Measurements from ENCODE around the gene FTO. TPM values are rescaled to one million over a fixed set of nuclear protein-coding genes. Genes with fewer than 3 reads are reported as not detected.
"Not testable (repeated sequence)": the region's sequence is repeated elsewhere in the genome, so short reads cannot be mapped to it uniquely, and the experiment has no call there.

FTO gene
- total RNA-seq, 4 donors from 2014 or later = 29.0 to 64.1 (median 48.1) TPM

DNA sequence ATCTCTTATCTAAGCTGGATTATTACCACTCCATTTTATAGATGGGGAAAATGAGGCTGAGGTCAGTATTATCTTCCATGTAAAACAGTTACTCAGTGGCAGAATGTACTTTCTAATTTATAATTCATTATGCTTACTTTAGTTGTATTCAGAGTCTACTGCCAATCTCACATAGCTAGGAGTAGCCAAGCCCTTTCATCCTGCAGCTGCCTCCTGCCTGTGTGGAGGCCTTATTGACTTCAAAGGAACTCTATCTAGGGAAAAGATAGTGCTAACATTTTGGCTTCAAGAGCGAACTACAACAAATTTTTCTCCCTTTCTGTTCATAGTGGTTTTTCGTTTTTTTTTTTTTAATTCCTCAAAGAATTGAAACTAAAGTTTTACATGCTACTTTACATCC is 13.2 kb upstream of the FTO start:
- WGBS, 2 donors = 91 to 94% methylated on average over 2 of the region's 2 CpGs
- H3K4me1 ChIP-seq = no peaks in the 10 kb centered on the region
- TF ChIP-seq POLR2A (IDR thresholded peaks at IDR 0.05) = no peak
- TF ChIP-seq, protein P1, sequence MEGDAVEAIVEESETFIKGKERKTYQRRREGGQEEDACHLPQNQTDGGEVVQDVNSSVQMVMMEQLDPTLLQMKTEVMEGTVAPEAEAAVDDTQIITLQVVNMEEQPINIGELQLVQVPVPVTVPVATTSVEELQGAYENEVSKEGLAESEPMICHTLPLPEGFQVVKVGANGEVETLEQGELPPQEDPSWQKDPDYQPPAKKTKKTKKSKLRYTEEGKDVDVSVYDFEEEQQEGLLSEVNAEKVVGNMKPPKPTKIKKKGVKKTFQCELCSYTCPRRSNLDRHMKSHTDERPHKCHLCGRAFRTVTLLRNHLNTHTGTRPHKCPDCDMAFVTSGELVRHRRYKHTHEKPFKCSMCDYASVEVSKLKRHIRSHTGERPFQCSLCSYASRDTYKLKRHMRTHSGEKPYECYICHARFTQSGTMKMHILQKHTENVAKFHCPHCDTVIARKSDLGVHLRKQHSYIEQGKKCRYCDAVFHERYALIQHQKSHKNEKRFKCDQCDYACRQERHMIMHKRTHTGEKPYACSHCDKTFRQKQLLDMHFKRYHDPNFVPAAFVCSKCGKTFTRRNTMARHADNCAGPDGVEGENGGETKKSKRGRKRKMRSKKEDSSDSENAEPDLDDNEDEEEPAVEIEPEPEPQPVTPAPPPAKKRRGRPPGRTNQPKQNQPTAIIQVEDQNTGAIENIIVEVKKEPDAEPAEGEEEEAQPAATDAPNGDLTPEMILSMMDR (IDR thresholded peaks at IDR 0.05) = no peak
- no peak overlapping the region for H3K27ac ChIP-seq
- no peaks in the 10 kb centered on the region for H3K9me3 ChIP-seq
- no peak overlapping the region for H3K4me3 ChIP-seq
- H3K27me3 ChIP-seq = no peaks in the 10 kb centered on the region
- intact Hi-C loops (cut with DNase I) = no loop called here
- DNase-seq = no peak
- H3K36me3 ChIP-seq = peaks cover 0 to 25% (median 0%) of the 10 kb centered on the region in 3 donors

DNA sequence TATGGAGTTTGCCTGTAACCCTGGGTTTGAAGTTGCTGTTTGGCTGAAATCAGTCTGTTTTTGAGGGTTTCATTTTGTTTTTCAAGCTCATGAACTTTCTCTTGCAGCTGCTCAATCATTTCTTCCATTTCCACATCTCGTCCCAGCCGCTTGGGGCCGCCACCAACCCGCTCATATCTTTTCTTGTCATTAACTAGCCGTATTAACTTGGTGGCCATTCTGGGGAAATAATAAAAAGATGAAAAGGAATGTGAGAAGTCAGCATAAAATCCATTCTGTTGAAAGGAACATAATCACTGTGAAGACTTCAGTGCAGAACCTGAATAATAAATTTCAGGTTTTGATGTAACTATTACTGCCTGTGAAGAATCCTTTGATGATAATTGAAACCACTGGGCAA is 11.8 kb upstream of the FTO start:
- 82 to 89% methylated on average over 5 of the region's 5 CpGs for WGBS, 2 donors

DNA sequence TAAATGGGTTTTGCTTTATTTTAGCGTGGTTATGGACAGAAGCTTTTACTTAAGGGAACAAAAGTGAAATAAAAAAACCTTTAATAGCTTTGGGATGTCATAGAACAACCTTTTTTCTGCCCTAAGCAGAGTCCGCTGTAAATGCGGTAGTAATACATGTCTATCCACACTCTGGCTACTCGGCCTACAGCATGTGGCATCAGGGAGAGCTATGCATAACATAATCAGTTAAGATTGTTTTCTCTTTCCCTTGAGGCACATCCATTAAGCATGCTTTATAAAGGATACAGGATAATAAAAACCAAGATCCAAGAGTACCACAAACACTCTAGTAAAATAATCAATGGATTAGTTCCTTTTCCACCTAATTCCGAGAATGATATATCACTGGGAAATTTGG is 10.6 kb upstream of the FTO start:
- intact Hi-C loops (cut with DNase I) = no loop called here
- Histone ChIP-seq H3K4me3 (no peak overlapping the region), H3K27me3 (no peaks in the 10 kb centered on the region), H3K4me1 (no peaks in the 10 kb centered on the region), H3K27ac (no peak overlapping the region), H3K36me3 (peaks cover 0 to 18% (median 0%) of the 10 kb centered on the region in 3 donors), H3K9me3 (no peaks in the 10 kb centered on the region)
- DNase-seq = no peak
- WGBS, 2 donors = 91 to 92% methylated on average over 5 of the region's 5 CpGs
- no peak for TF ChIP-seq POLR2A (IDR thresholded peaks at IDR 0.05)
- TF ChIP-seq, protein P1 (IDR thresholded peaks at IDR 0.05) = no peak

More for the DNA sequence above, 11.8 kb upstream of the FTO start:
- DNase-seq = no peak
- peaks cover 0 to 18% (median 0%) of the 10 kb centered on the region in 3 donors for H3K36me3 ChIP-seq
- TF ChIP-seq, protein P1 (IDR thresholded peaks at IDR 0.05) = no peak
- TF ChIP-seq POLR2A (IDR thresholded peaks at IDR 0.05) = no peak
- no peak overlapping the region for H3K27ac ChIP-seq
- H3K9me3 ChIP-seq = no peaks in the 10 kb centered on the region
- no peak overlapping the region for H3K4me3 ChIP-seq
- H3K27me3 ChIP-seq = no peaks in the 10 kb centered on the region
- intact Hi-C loops (cut with DNase I) = no loop called here
- H3K4me1 ChIP-seq = no peaks in the 10 kb centered on the region

DNA sequence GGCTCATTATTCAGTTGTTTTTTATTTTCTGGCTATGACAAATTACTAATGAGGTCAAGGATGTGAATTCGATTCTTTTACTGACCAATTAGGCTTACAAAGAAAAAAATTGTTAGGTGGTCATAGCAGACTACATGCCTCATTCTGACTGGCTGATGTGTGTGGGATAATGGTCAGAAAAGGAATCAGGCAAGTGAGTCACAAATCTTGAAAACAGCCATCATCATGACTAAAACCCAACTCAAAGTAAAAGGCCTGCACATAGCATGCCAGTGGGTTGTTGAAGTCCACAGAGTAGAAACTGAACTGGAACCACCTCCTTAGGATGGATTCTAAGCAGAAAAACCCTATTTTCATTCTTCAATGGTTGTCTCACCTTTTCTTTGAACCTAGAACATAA is 8.9 kb upstream of the FTO start:
- intact Hi-C loops (cut with DNase I) = no loop called here
- Histone ChIP-seq H3K9me3 (no peaks in the 10 kb centered on the region), H3K4me3 (no peak overlapping the region), H3K4me1 (no peaks in the 10 kb centered on the region), H3K27me3 (no peaks in the 10 kb centered on the region), H3K36me3 (peaks cover 0 to 18% (median 0%) of the 10 kb centered on the region in 3 donors), H3K27ac (no peak overlapping the region)
- DNase-seq = no peak
- 81 to 92% methylated on average over 1 of the region's 1 CpG for WGBS, 2 donors
- TF ChIP-seq POLR2A (IDR thresholded peaks at IDR 0.05) = no peak
- TF ChIP-seq, protein P1 (IDR thresholded peaks at IDR 0.05) = no peak

DNA sequence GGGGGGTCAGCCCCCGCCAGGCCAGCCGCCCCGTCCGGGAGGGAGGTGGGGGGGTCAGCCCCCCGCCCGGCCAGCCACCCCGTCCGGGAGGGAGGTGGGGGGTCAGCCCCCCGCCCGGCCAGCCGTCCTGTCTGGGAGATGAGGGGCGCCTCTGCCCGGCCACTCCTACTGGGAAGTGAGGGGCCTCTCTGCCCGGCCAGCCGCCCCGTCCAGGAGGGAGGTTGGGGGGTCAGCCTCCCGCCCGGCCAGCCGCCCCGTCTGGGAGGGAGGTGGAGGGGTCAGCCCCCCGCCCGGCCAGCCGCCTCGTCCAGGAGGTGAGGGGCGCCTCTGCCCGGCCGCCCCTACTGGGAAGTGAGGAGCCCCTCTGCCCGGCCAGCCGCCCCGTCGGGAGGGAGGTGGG is 5.7 kb upstream of the FTO start:
- H3K4me3 ChIP-seq; H3K27ac ChIP-seq; DNase-seq; H3K4me1 ChIP-seq; H3K27me3 ChIP-seq; intact Hi-C loops (cut with DNase I); H3K9me3 ChIP-seq: not testable (repeated sequence)
- H3K36me3 ChIP-seq = peaks cover 0 to 13% (median 0%) of the 10 kb centered on the region in 3 donors
- WGBS, 2 donors = no CpG with 5 or more reads among the region's 31 CpGs

DNA sequence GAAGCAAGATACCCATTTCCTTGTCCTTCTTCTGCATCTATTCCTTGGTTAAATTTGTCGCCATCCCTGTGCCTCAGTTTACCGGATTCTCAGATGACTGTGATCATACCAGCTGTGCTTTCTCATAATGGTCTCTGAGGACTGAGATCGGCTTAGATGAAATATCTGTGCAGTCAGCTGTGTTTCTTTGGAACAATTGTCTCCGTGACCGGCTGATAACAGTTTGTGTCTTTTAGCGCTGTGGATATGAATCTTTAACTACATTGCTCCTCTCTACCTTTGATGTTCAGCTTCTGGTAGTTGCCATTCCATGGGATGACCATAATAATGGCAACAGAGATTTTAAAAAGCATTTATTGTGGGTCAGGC is 473 bp downstream of the FTO start:
- Histone ChIP-seq H3K36me3 (no peaks in the 10 kb centered on the region), H3K4me3 (peak overlapping the region; percentile 61 to 92 (median 76)), H3K4me1 (peaks cover 10 to 27% (median 17%) of the 10 kb centered on the region in 3 donors), H3K27ac (peak overlapping the region; percentile 76 to 85 (median 78)), H3K27me3 (no peaks in the 10 kb centered on the region), H3K9me3 (no peaks in the 10 kb centered on the region)
- TF ChIP-seq POLR2A (IDR thresholded peaks at IDR 0.05) = no peak
- TF ChIP-seq, protein P1 (IDR thresholded peaks at IDR 0.05) = no peak
- DNase-seq = no peak
- intact Hi-C loops (cut with DNase I) = no loop called here
- 7 to 13% methylated on average over 6 of the region's 6 CpGs for WGBS, 2 donors

Data from esophagus squamous epithelium (tissue), 5 donors.